ENCODE results near the gene THAP9. TPM values are rescaled to one million over a fixed set of nuclear protein-coding genes. Genes with fewer than 3 reads are reported as not detected.

THAP9 gene
- total and polyA plus RNA-seq, 4 donors, result 2.0 to 13.6 (median 3.1) TPM

Small RNAs within 50 kb of the gene (small RNA-seq; reads per million reads assigned to genes)
- gene RF00019 (ENCODE audit: low replicate concordance), result not detected

Other genes starting within 250 kb of the THAP9 start
- 10 to 100 TPM; 21.4 to 22.6 TPM for gene SCD5, start 101.9 kb upstream of the THAP9 start, total RNA-seq
- 1 to 10 TPM; 5.0 to 6.2 TPM for gene SCD5, start 101.9 kb upstream of the THAP9 start, polyA plus RNA-seq
- gene SEC31A, start 9.6 kb upstream of the THAP9 start, total RNA-seq, result 100 to 1,000 TPM; 175 to 244 TPM
- gene SEC31A, start 9.6 kb upstream of the THAP9 start, polyA plus RNA-seq, result 100 to 1,000 TPM in 1 of 2 donors, 10 to 100 TPM in 1; 83.7 to 124 TPM
- 10 to 100 TPM; 10.2 to 14.1 TPM for gene LIN54, start 110.1 kb downstream of the THAP9 start, total RNA-seq
- gene LIN54, start 110.1 kb downstream of the THAP9 start, polyA plus RNA-seq, result 1 to 10 TPM; 2.7 to 4.4 TPM
- 10 to 100 TPM; 26.3 to 55.3 TPM for gene COPS4, start 134.4 kb downstream of the THAP9 start, total RNA-seq
- 10 to 100 TPM; 15.3 to 28.1 TPM for gene COPS4, start 134.4 kb downstream of the THAP9 start, polyA plus RNA-seq
- 10 to 100 TPM; 70.5 to 72.4 TPM for gene PLAC8, start 214.0 kb downstream of the THAP9 start, total RNA-seq
- gene PLAC8, start 214.0 kb downstream of the THAP9 start, polyA plus RNA-seq, result 100 to 1,000 TPM in 1 of 2 donors, 10 to 100 TPM in 1; 53.8 to 115 TPM

All from lung (tissue), 5 donors.